Measurements from ENCODE around the gene DIP2B. TPM values are rescaled to one million over a fixed set of nuclear protein-coding genes. Genes with fewer than 3 reads are reported as not detected.

DIP2B gene
- polyA plus RNA-seq, 1 of the 3 experiments (the other 2 are of a cell fraction): 6.6 TPM

GRCh38 chr12:50569321-50569720, 64.5 kb downstream of the DIP2B start:
- H3K4me1 ChIP-seq (ENCODE audit: control insufficient read depth in 1 of 2, insufficient read depth in 2 of 2, low read depth in 1 of 2, low read length in 1 of 2): peaks cover 18 to 28% of the 10 kb centered on the region in 2 experiments
- no peak overlapping the region for H3K27ac ChIP-seq (ENCODE audit: low read depth in 2 of 2, low read length in 1 of 2)
- no peaks in the 10 kb centered on the region for H3K9me3 ChIP-seq
- no peak overlapping the region for H3K4me2 ChIP-seq
- H3K4me3 ChIP-seq (ENCODE audit: low read depth in 2 of 2, low read length in 1 of 2): no peak overlapping the region
- no peak overlapping the region for H2AFZ ChIP-seq (ENCODE audit: low read depth)
- TF ChIP-seq ELF1 (IDR thresholded peaks at IDR 0.05) (no peak), RAD21 (IDR thresholded peaks at IDR 0.05; ENCODE audit: low read length) (no peak), FOXJ3 (CRISPR knock-in tag; IDR thresholded peaks at IDR 0.05) (no peak), TCF12 (IDR thresholded peaks at IDR 0.05) (no peak), RCOR1 (IDR thresholded peaks at IDR 0.05; ENCODE audit: low read length) (no peak), GABPA (IDR thresholded peaks at IDR 0.05; ENCODE audit: low read depth) (no peak), NRF1 (IDR thresholded peaks at IDR 0.05; ENCODE audit: low read depth, low read length) (no peak), MEF2A (IDR thresholded peaks at IDR 0.05; ENCODE audit: borderline replicate concordance, low read depth) (no peak)
- no peak overlapping the region for H3K9ac ChIP-seq
- no peak for DNase-seq
- no peaks in the 10 kb centered on the region; the same call in 1 of the 2 replicates for H4K20me1 ChIP-seq (ENCODE audit: insufficient read depth)
- ChIA-PET POLR2A (no interaction called here), CTCF (interaction anchor here (0.6 kb wide), 1 partner anchor 24 kb away, joined by 4 read pairs; no protein-coding TSS in a partner anchor)
- H3K79me2 ChIP-seq (ENCODE audit: insufficient read depth): peaks cover 80% of the 10 kb centered on the region
- WGBS (ENCODE audit: low lambda C conversion rate): 58% methylated on average over 2 of the region's 2 CpGs
- no peaks in the 10 kb centered on the region for H3K9me2 ChIP-seq
- H3K36me3 ChIP-seq (replicated peaks in 1 of 2; ENCODE audit: control insufficient read depth in 1 of 2, insufficient read depth in 2 of 2, low read length in 1 of 2): no peaks in the 10 kb centered on the region
- no peaks in the 10 kb centered on the region for H3K27me3 ChIP-seq (ENCODE audit: insufficient read depth)
- peaks cover 5% of the 10 kb centered on the region for H3F3A ChIP-seq (replicated peaks; ENCODE audit: insufficient read depth)

- Histone ChIP-seq H3K9me2 (no peaks in the 10 kb centered on the region), H2AFZ (ENCODE audit: low read depth) (no peak overlapping the region), H3K9me3 (no peaks in the 10 kb centered on the region), H3K4me3 (ENCODE audit: low read depth in 2 of 2, low read length in 1 of 2) (no peak overlapping the region), H4K20me1 (ENCODE audit: insufficient read depth) (no peaks in the 10 kb centered on the region; the same call in 1 of the 2 replicates), H3K79me2 (ENCODE audit: insufficient read depth) (peaks cover 81% of the 10 kb centered on the region), H3K9ac (no peak overlapping the region), H3K36me3 (replicated peaks in 1 of 2; ENCODE audit: control insufficient read depth in 1 of 2, insufficient read depth in 2 of 2, low read length in 1 of 2) (no peaks in the 10 kb centered on the region), H3K4me2 (no peak overlapping the region), H3K27ac (ENCODE audit: low read depth in 2 of 2, low read length in 1 of 2) (no peak overlapping the region), H3K4me1 (ENCODE audit: control insufficient read depth in 1 of 2, insufficient read depth in 2 of 2, low read depth in 1 of 2, low read length in 1 of 2) (peaks cover 22 to 29% of the 10 kb centered on the region in 2 experiments), H3F3A (replicated peaks; ENCODE audit: insufficient read depth) (peaks cover 5% of the 10 kb centered on the region), H3K27me3 (ENCODE audit: insufficient read depth) (no peaks in the 10 kb centered on the region)
- WGBS (ENCODE audit: low lambda C conversion rate): 53% methylated on average over 3 of the region's 3 CpGs
- TF ChIP-seq EZH2phosphoT487 (IDR thresholded peaks at IDR 0.05; ENCODE audit: borderline replicate concordance, low read depth) (no peak), TAF1 (IDR thresholded peaks at IDR 0.05; ENCODE audit: borderline replicate concordance, low read depth, low read length) (no peak), NRF1 (IDR thresholded peaks at IDR 0.05; ENCODE audit: low read depth, low read length) (no peak), POLR2AphosphoS5 (IDR thresholded peaks at IDR 0.05; ENCODE audit: low read depth, low read length) (no peak), FOXJ3 (CRISPR knock-in tag; IDR thresholded peaks at IDR 0.05) (no peak), NFIC (IDR thresholded peaks at IDR 0.05; ENCODE audit: borderline replicate concordance) (no peak), USF1 (IDR thresholded peaks at IDR 0.05; ENCODE audit: borderline replicate concordance, low read depth) (no peak), RAD21 (IDR thresholded peaks at IDR 0.05; ENCODE audit: low read length) (no peak), TEAD4 (IDR thresholded peaks at IDR 0.05; ENCODE audit: borderline replicate concordance, insufficient read depth) (no peak), YY1 (IDR thresholded peaks at IDR 0.05; ENCODE audit: low read depth) (no peak), CTCF (IDR thresholded peaks at IDR 0.05) (no peak), ZBTB33 (IDR thresholded peaks at IDR 0.05; ENCODE audit: borderline replicate concordance, low read depth) (no peak), USF2 (IDR thresholded peaks at IDR 0.05; ENCODE audit: borderline replicate concordance, low read depth, low read length) (no peak)
- ChIA-PET POLR2A (no interaction called here), CTCF (interaction anchor here (0.6 kb wide), 1 partner anchor 25 kb away, joined by 4 read pairs; no protein-coding TSS in a partner anchor)
- no peak for DNase-seq
These were observed 65.1 kb downstream of the DIP2B start for GRCh38 chr12:50569876-50570275.
